Superior temporal gyrus (tissue), 1 donor: ENCODE measurements around the gene PC.

ENCODE experiments used
- DNase-seq: peaks from one replicate; pipeline ENCODE4 v3.0.0-alpha.2; 2016; ENCODE audit errors: extremely low spot score

Gene PC

DNA sequence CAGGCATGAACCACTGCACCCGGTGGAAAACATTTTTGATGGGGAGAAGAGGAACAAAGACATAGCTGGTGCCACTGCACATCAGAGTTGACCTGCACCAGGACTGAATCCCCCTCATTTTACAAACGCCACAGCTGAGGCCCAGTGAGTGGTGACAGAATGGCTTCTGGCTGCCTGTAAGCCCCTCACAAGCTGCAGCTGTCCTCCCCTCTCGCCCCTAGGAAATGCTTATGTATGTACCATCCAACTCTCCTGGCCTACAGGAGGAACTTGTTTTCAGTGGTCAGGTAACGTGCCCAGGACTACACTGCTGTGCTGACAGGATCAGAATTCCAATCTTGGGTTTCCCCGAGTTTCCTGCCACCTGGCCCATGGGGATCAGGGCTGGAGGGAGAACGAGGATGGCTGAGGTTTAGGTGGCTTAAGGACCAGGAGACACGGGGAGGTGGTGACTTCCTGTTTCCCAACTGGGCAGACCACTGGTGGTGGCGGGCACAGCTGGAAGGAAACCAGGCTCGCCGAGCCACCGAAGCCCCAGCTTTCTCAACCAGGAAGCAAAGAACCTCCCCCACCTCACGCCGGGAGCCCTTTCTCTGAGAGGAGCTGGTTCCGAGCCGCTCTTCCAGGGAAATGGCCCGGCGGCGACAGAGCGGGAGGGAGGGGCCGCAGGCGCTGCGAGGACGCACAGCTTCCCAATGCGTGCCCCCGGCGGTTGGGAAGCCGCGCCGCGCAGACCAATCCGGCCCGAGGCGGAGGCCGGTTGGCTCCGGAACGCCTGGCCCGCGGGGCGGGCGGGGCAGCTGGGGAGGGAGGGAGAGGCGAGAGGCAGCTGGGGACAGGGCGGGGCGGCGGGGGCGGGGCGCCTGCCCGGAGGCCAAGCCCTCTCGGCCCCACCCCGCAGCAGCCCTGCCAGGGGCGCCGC is 102.3 kb downstream of the PC start:
- peak; percentile 85 for DNase-seq

DNA sequence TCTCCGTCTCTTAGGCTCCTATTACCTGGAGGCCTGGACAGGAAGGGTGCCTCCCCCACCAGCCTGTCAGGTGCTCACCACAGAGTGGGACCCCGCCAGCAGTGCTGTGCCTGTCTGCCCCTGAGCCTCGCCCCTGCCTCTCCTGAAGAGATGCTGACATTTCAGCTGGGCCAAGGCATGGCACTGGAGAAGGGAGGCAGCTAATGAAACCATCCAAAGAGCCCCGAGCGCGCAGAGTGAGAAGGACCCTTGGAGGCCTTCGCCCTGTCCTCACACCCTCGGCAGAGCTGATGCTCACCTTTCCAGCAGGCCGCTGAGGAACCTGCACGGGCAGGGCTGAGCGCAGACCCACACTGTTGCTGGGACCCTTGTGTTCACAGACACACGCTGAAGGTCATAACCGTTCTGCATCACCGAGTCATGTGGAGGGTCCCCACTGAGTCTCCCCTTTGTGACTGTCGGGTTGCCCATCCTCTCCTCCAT is 103.4 kb downstream of the PC start:
- no peak for DNase-seq

- DNase-seq = no peak
Measured at GRCh38 chr11:66854231-66854661, 103.9 kb downstream of the PC start.

- no peak for DNase-seq
Measured at GRCh38 chr11:66853242-66854229, 104.6 kb downstream of the PC start.

DNA sequence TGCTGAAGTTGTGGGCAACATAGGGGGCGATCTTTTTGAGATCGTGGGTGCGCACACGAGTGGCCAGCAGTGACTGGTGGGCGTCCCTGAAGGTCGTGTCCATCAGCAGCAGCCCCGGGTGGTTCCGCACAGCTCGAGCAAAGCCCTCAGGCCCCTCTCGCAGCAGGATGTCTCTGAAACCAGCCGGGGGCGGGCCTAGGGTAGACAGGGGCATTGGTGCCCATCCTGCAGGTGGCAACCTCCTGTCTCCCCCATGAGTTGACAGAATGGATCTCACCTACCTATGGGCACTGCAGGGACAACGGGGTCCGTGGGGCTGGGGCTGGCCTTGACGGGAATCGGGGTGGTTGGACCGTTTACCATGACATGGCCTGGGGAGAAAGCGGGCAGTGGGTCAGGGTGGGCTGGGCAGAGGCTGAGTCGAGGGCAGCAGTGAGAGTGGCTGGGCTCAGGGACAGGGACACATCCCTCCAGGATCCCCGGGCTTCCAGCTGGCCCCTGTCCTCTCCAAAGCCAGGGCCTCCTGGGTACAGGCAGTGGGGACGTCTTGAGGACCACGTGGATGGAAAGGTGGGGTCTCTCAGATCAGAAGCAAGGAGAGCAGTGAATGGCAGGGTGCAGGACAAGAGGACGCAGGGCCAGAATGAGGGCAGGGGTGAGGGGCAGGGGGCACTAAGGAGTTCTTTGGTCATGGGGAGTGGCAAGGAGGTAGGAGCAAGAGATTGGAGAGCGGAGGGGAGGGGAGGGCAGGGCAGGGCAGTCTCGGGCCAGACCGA is 105.5 kb downstream of the PC start:
- no peak for DNase-seq

GRCh38 chr11:66851698-66852465 is 106.3 kb downstream of the PC start:
- no peak for DNase-seq

DNA sequence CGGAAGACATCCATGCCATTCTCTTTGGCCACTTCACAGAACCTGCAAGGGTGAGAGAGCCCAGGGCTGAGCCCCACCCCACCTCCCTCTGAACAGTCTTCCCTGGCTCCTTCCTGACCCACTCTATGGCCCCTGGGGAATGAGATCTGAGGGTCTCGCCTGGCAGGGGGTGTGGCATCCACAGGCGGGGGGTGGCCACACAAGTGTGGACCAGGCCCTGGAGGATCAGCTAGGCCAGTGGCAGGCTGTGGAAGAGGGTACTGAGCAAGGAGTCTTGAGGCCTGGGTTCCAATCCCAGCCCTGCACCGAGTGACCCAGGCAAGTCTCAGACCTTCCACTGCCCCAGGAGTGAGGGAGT is 107.0 kb downstream of the PC start:
- no peak for DNase-seq

GRCh38 chr11:66850588-66851238 is 107.5 kb downstream of the PC start:
- DNase-seq = no peak

GRCh38 chr11:66850235-66850587 is 108.0 kb downstream of the PC start:
- DNase-seq = no peak

- DNase-seq = no peak
Measured at GRCh38 chr11:66849501-66850234, 108.5 kb downstream of the PC start.

DNA sequence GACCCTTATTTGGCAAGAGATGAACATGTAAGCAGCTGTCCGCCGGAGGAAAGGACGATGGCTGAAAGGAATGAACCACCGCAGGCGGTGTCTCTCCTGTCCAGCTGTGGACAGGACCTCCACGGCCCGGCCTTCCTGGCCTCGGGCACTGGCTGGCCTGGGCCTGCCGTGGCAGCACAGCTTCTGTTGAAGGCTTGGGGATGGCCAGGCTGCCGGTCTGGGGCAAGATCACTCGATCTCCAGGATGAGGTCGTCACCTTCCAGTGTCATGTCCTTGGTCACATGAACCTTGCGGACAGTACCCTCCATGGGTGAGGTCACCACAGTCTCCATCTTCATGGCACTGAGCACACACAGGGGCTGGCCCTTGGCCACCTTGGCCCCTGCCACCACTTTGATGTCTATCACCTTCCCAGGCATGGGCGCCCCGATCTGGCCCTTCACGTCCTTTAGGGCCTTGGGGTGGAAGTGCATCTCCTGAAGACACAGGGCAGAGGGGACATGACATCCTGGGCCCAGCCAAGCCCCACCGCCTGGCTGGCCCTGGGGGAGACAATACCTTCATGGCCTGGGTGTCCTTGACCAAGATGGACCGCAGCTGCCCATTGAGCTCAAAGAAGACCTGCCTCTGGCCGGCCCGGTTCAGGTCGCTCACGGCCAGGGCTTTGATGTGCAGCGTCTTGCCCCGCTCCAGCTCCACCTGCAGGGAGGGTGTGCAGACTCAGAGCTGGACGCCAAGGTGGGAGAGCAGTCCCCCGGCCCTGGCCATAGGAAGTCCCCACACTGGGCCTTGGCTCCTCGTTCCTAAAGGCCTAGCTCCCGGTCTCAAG is 109.3 kb downstream of the PC start:
- no peak for DNase-seq

GRCh38 chr11:66847461-66848232 is 110.5 kb downstream of the PC start:
- no peak for DNase-seq

GRCh38 chr11:66846671-66847091 is 111.5 kb downstream of the PC start:
- no peak for DNase-seq

- DNase-seq = no peak
Measured at GRCh38 chr11:66845876-66846212, 112.3 kb downstream of the PC start.

- DNase-seq = no peak
Measured at GRCh38 chr11:66845143-66845875, 112.9 kb downstream of the PC start.

GRCh38 chr11:66844496-66845142 is 113.6 kb downstream of the PC start:
- no peak for DNase-seq
